ENCODE data around the gene SULT4A1. TPM values are rescaled to one million over a fixed set of nuclear protein-coding genes. Genes with fewer than 3 reads are reported as not detected.

SULT4A1 gene
- total and polyA plus RNA-seq, 10 of the 15 experiments (the other 5 are each of a cell fraction or from before 2014, with no cell fraction given): not detected

GRCh38 chr22:43854786-43855271, 7.5 kb downstream of the SULT4A1 start (continued):
- TF ChIP-seq NR2C1 (IDR thresholded peaks at IDR 0.05): no peak
- no peak for TF ChIP-seq PML (IDR thresholded peaks at IDR 0.05; ENCODE audit: low read length)
- no peak for TF ChIP-seq MXI1 (IDR thresholded peaks at IDR 0.05; ENCODE audit: low read depth, low read length)
- no peak for TF ChIP-seq MEF2A (IDR thresholded peaks at IDR 0.05; ENCODE audit: insufficient read depth, low read depth, low read length)
- no peak for TF ChIP-seq ZNF622 (IDR thresholded peaks at IDR 0.05)
- no peak for TF ChIP-seq RUNX3 (IDR thresholded peaks at IDR 0.05; ENCODE audit: low read length)
- no peak for TF ChIP-seq SP1 (IDR thresholded peaks at IDR 0.05; ENCODE audit: low read depth, low read length)
- TF ChIP-seq GABPA (IDR thresholded peaks at IDR 0.05; ENCODE audit: low read depth): no peak
- TF ChIP-seq ELK1 (IDR thresholded peaks at IDR 0.05; ENCODE audit: low read depth, low read length): no peak
- TF ChIP-seq HDAC6 (IDR thresholded peaks at IDR 0.05; ENCODE audit: unreplicated experiment): no peak

DNA sequence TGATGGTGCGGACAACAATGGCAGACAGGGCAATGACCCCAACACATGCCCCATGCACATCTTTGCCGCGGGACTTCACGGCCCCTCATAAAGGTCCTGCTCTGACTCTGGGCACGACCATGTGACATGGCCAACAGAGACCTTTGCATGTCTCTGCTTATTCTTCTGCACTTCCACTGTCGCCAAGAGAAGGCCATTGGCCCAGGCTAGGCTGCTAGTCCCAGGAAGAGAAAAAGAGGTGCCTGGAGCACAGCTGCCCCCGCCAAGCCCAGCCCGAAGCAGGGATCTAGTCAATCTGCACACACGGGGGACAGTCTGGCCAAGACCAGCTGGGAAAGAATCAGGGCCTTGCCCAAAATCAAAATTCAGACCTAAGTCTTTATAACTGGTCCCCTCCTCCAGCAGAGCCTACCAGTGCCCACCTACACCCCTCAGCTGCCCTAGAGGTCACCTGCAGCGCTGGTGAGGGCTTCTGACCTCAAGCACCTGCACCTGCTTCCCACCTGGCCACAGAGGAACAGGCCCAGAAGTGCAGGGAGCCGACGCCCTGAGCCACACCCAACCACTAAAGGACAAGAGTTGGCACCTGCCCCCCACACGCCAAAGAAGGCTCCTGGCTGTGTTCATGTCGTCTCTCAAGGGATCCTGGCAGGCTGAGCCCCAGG, 8.1 kb downstream of the SULT4A1 start:
- Histone ChIP-seq H3K9ac (ENCODE audit: control insufficient read depth, insufficient read depth, low read length) (no peak overlapping the region), H3K4me2 (ENCODE audit: control insufficient read depth, insufficient read depth) (no peak overlapping the region), H3K4me3 (no peak overlapping the region), H4K20me1 (ENCODE audit: control insufficient read depth, insufficient read depth) (no peaks in the 10 kb centered on the region), H3K27me3 (replicated peaks in 1 of 2; ENCODE audit: control insufficient read depth in 2 of 2, insufficient read depth in 2 of 2, low read length in 1 of 2) (peaks cover 0 to 4% of the 10 kb centered on the region in 2 experiments; a peak in 3 of 4 replicates), H3K36me3 (ENCODE audit: control insufficient read depth in 2 of 2, insufficient read depth in 2 of 2, low read length in 1 of 2) (no peaks in the 10 kb centered on the region), H3K4me1 (ENCODE audit: control insufficient read depth, insufficient read depth, low read length) (no peaks in the 10 kb centered on the region), H2AFZ (ENCODE audit: control insufficient read depth, low read depth, low read length) (no peak overlapping the region), H3K79me2 (ENCODE audit: control insufficient read depth, insufficient read depth, low read length) (no peaks in the 10 kb centered on the region), H3K27ac (ENCODE audit: control insufficient read depth, insufficient read depth) (no peak overlapping the region), H3K9me3 (replicated peaks; ENCODE audit: control insufficient read depth, insufficient read depth, low read length) (no peaks in the 10 kb centered on the region)
- CTCF ChIA-PET: interaction anchor here (0.7 kb wide), 1 partner anchor 517 kb away, joined by 3 read pairs; no protein-coding TSS in a partner anchor
- WGBS (ENCODE audit: insufficient coverage, insufficient replicate concordance, low lambda C conversion rate, missing lambda C conversion rate): 16% methylated on average over 14 of the region's 14 CpGs
- intact Hi-C loops (cut with micrococcal nuclease; ENCODE audit: unreplicated experiment): no loop called here
- no TSS peak for BruUV-seq (replicated peaks)
- SMC1A ChIA-PET (ENCODE audit: uncharacterized antibody, unreplicated experiment): no interaction called here
- RAD21 ChIA-PET (ENCODE audit: unreplicated experiment): no interaction called here
- POLR2A ChIA-PET: no interaction called here
- DNase-seq (ENCODE audit: low read depth, low spot score): no peak
- no peak for ATAC-seq
- no peak for FAIRE-seq
- in situ Hi-C loops (cut with MboI): no loop called here
- no peak for TF ChIP-seq ZBED1 (IDR thresholded peaks at IDR 0.05; ENCODE audit: borderline replicate concordance)
- TF ChIP-seq MYB (IDR thresholded peaks at IDR 0.05; ENCODE audit: borderline replicate concordance, low read depth, low read length): no peak
- TF ChIP-seq CUX1 (IDR thresholded peaks at IDR 0.05; ENCODE audit: insufficient replicate concordance, low read depth, low read length): no peak
- TF ChIP-seq RB1 (IDR thresholded peaks at IDR 0.05; ENCODE audit: borderline replicate concordance): no peak
- no peak for TF ChIP-seq CTCF (IDR thresholded peaks at IDR 0.05 in 2 of 3, conservative IDR thresholded peaks at IDR 0.05 in 1 of 3; ENCODE audit: control insufficient read depth in 2 of 3, extremely low read depth in 1 of 3, insufficient read depth in 1 of 3, low read depth in 3 of 3, low read length in 3 of 3)
- no peak for TF ChIP-seq SMARCA5 (IDR thresholded peaks at IDR 0.05)

All from GM12878 (cell line).